ENCODE results near the gene SH3GLB2.
A peak's percentile ranks its signal among the peaks of the same experiment; 100 is the strongest.

The SH3GLB2 gene

DNA sequence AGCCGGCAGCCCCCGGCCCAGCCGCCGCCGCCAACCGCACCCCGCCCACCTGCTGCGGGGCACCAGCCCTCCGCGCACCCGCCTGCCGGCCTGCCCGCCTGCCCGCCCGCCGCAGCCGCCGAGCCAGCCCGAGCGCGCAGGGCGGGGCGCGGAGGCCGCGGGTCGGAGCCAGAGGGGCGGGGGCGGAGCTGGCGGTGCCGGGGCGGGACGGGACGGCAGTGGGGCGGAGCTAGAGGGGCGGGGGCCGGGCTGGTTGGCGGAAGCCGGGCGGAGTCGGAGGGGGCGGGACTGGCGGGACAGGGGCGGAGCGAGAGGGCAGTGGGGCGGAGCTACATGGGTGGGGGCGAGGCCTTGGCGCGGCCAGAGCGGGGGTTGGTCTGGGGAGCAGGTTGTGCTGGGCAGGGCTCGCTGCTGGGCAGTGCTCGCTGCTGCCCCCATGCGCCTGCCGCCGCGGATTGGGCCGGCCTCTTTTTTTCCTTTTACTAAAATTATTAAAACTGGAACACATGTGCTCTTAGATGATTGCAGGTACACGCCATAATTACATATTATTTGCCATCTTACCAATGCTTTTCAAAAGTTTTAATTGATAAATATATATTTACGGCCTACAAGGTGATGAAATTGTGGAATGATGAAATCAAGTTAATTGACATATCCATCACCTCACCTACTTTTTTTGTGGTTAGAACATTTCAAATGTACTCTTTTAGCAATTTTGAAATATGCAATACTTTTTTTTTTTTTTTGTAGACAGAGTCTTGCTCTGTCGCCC, at the start of gene SH3GLB2:
Gene SH3GLB2 (minus strand): TSS at position 140 of the 775 bp plus-strand sequence. CDS start 177 bp downstream, outside the sequence.
- TF ChIP-seq ZFX (IDR thresholded peaks at IDR 0.05; ENCODE audit: borderline replicate concordance): no peak
- TF ChIP-seq, protein P1, sequence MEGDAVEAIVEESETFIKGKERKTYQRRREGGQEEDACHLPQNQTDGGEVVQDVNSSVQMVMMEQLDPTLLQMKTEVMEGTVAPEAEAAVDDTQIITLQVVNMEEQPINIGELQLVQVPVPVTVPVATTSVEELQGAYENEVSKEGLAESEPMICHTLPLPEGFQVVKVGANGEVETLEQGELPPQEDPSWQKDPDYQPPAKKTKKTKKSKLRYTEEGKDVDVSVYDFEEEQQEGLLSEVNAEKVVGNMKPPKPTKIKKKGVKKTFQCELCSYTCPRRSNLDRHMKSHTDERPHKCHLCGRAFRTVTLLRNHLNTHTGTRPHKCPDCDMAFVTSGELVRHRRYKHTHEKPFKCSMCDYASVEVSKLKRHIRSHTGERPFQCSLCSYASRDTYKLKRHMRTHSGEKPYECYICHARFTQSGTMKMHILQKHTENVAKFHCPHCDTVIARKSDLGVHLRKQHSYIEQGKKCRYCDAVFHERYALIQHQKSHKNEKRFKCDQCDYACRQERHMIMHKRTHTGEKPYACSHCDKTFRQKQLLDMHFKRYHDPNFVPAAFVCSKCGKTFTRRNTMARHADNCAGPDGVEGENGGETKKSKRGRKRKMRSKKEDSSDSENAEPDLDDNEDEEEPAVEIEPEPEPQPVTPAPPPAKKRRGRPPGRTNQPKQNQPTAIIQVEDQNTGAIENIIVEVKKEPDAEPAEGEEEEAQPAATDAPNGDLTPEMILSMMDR (IDR thresholded peaks at IDR 0.05): peak; percentile 97
- peak within 1 kb of the TSS; percentile 77 for H3K27ac ChIP-seq

DNA sequence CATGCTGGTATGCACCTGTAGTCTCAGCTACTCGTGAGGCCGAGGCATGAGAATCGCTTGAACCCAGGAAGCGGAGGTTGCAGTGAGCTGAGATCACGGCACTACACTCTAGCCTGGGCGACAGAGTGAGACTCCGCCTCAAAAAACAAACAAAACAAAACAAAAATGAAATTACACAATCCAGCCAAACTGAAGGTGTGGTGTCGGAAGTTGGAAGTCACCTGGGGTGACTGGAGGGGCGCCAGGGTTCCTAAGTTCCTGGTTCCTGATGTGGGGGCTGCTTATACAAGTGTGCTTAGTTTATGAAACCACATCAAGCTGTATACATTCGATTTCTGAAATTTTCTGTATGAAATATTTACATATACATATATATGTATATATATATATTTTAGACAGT, 49.1 kb upstream of the SH3GLB2 start:
- TF ChIP-seq ZFX (IDR thresholded peaks at IDR 0.05; ENCODE audit: borderline replicate concordance): no peak
- TF ChIP-seq, protein P1 (IDR thresholded peaks at IDR 0.05): no peak
- H3K27ac ChIP-seq: no peak overlapping the region

DNA sequence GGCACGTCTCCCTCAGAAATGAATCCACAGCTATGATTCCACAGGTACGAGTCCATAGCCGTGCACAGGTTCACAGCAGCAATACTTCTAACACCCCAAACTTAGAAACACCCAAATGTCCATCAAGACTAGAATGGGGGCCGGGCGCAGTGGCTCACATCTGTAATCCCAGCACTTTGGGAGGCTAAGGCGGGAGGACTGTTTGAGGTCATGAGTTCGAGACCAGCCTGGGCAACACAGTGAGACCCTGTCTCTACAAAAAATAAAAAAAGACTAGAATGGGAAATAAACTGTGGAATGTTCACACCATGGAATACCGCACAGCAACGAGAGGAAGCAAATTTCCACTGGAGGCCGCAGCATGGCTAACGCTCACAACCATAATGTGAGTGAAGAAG, 48.5 kb upstream of the SH3GLB2 start:
- no peak overlapping the region for H3K27ac ChIP-seq
- TF ChIP-seq, protein P1 (IDR thresholded peaks at IDR 0.05): no peak
- TF ChIP-seq ZFX (IDR thresholded peaks at IDR 0.05; ENCODE audit: borderline replicate concordance): no peak

DNA sequence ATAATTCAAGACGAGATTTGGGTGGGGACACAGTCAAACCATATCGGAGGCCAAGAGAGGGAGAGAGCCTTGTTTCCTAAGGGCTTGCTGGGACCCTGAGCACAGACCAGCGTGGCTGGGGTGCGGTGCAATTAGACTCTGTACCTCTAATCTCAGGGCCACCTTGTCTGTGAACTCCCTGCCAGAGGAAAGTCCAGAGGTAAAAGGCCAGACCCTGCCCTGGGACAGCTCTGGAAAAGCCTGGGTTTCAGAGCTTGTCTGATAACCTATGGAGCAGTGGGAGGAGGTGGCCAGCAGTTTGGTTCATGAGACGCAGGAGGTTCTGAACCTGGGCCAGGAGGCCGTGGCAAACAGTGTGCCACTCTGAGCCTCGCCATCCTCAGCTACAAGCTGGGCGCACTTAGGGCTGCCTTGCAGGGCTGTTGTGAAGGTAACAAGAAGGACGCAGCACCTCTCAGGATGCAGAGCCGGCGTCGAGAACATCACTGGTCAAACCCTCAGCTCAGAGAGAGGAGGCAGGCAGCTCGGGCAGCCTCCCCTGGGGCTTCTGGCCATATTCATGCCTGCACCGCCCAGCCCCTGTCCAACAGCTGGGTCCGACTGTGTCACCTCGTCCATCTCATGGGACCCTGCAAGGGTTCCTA, 48.0 kb upstream of the SH3GLB2 start:
- H3K27ac ChIP-seq: no peak overlapping the region
- no peak for TF ChIP-seq ZFX (IDR thresholded peaks at IDR 0.05; ENCODE audit: borderline replicate concordance)
- TF ChIP-seq, protein P1 (IDR thresholded peaks at IDR 0.05): no peak

DNA sequence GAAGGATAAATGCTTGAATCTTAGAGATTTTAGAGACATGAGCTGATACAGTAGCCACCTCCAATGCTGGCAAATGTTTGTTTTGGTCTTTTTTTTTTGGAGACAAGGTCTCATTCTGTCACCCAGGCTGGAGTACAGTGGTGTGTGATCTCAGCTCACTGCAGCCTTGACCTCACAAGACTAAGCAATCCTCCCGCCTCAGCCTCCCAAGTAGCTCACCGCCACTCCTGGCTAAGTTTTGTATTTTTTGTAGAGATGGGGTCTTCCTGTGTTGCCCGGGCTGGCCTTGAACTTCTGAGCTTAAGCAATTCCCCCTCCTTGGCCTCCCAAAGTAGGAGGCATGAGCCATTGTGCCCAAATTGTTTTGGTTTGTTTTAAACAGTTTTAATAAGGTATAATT, 46.0 kb upstream of the SH3GLB2 start:
- no peak overlapping the region for H3K27ac ChIP-seq
- TF ChIP-seq ZFX (IDR thresholded peaks at IDR 0.05; ENCODE audit: borderline replicate concordance): no peak
- TF ChIP-seq, protein P1 (IDR thresholded peaks at IDR 0.05): no peak

DNA sequence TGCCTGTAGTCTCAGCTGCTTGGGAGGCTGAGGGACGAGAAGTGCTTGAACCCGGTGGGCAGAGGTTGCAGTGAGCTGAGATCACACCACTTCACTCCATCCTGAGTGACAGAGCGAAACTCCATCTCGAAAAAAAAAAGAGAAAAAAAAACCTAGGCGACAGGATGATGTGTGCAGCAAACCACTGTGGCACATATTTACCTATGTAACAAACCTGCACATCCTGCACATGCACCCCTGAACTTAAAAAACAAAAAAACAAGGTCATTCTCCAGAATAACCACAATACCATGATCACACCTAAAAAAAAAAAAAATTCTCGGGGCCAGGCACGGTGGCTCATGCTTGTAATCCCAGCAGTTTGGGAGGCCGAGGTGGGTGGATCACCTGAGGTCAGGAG, 45.3 kb upstream of the SH3GLB2 start:
- TF ChIP-seq, protein P1 (IDR thresholded peaks at IDR 0.05): no peak
- TF ChIP-seq ZFX (IDR thresholded peaks at IDR 0.05; ENCODE audit: borderline replicate concordance): no peak
- no peak overlapping the region for H3K27ac ChIP-seq

DNA sequence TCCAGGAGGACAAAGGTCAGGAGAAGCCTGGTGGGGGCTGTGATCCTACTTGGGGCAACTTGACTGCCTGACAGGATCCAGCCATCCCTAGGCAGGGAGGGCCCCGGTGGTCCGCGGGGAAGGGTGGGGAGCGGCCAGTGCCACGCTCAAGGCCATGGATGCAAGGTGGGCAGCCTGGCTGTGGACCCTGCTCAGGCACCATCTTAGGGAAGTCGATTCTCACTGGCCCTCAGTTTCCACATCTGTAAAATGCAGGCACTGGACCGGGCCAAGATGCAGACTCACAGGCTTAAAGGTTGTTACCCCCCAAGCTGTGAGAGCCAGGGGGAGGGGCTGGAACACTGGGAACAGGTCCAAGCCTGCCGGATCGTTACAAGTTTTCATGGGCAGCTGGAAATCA, 44.0 kb upstream of the SH3GLB2 start:
- peak overlapping the region; percentile 43; the same call in 1 of the 2 replicates for H3K27ac ChIP-seq
- TF ChIP-seq, protein P1 (IDR thresholded peaks at IDR 0.05): no peak
- TF ChIP-seq ZFX (IDR thresholded peaks at IDR 0.05; ENCODE audit: borderline replicate concordance): no peak

All from 22Rv1 (cell line).